Naive B cell (primary cell): Measurements from ENCODE around the gene GNAL. TPM values are rescaled to one million over a fixed set of nuclear protein-coding genes. Genes with fewer than 3 reads are reported as not detected.
A peak's percentile ranks its signal among the peaks of the same experiment; 100 is the strongest.

Experiments
- ATAC-seq, 2 donors: fragments of 150-1000 bp; cut with Tn5 transposase; 2 replicates each; pipeline ENCODE4 v1.10.0; 2021; ENCODE audit warnings: low read depth in 2 of 2, mild to moderate bottlenecking in 2 of 2, moderate library complexity in 2 of 2
- DNase-seq: peaks from one replicate; pipeline ENCODE4 v3.0.0; 2022
- H3K27ac Mint-ChIP-seq, 6 donors: one replicate each; pipeline ENCODE4 v1.8.0; 2020 to 2022; ENCODE audit warnings: mild to moderate bottlenecking in 6 of 6, mixed read lengths in 6 of 6, moderate library complexity in 5 of 6, inconsistent platforms in 2 of 6
- H3K27me3 Mint-ChIP-seq, 3 donors: one replicate each; pipeline ENCODE4 v1.8.0; 2021 to 2022; ENCODE audit warnings: mixed read lengths in 3 of 3, mild to moderate bottlenecking in 1 of 3
- H3K36me3 Mint-ChIP-seq, 2 donors: one replicate each; pipeline ENCODE4 v1.8.0; 2020 to 2022; ENCODE audit warnings: mixed read lengths in 2 of 2, inconsistent platforms in 1 of 2, mild to moderate bottlenecking in 1 of 2
- H3K4me1 Mint-ChIP-seq, 3 donors: one replicate each; pipeline ENCODE4 v1.8.0; 2020 to 2022; ENCODE audit warnings: mixed read lengths in 3 of 3, inconsistent platforms in 1 of 3, mild to moderate bottlenecking in 1 of 3, moderate library complexity in 1 of 3
- H3K4me3 Mint-ChIP-seq, 8 donors: one replicate each; pipeline ENCODE4 v1.8.0; 2020 to 2022; ENCODE audit warnings: mild to moderate bottlenecking in 8 of 8, mixed read lengths in 8 of 8, moderate library complexity in 8 of 8, inconsistent platforms in 2 of 8
- H3K9me3 Mint-ChIP-seq, 7 donors: one replicate each; pipeline ENCODE4 v1.8.0; 2020 to 2022; ENCODE audit warnings: mixed read lengths in 7 of 7, mild to moderate bottlenecking in 5 of 7, inconsistent platforms in 2 of 7, moderate library complexity in 1 of 7
- polyA plus RNA-seq, 6 donors: library from polyadenylated mRNA; unstranded; fragments of 300-500 nt; fragmentation: Illumina TruSeq; gene quantifications; one replicate each; pipeline ENCODE4 v1.2.3, GENCODE V29; 2021; ENCODE audit warnings: low read depth in 6 of 6

GNAL gene
- polyA plus RNA-seq, 6 donors from 2014 or later, result 0.05 to 0.48 (median 0.14) TPM; not detected in 2

- DNase-seq, result no peak
- ATAC-seq, result no peak
- H3K9me3 Mint-ChIP-seq, result no peaks in the 10 kb centered on the region
- H3K4me3 Mint-ChIP-seq, result peak overlapping the region in 1 of 8 donors; percentile 51
- no peaks in the 10 kb centered on the region for H3K4me1 Mint-ChIP-seq
- peaks cover 12 to 30% (median 26%) of the 10 kb centered on the region in 3 donors for H3K27me3 Mint-ChIP-seq
- H3K36me3 Mint-ChIP-seq, result no peaks in the 10 kb centered on the region
- no peak overlapping the region for H3K27ac Mint-ChIP-seq
These were observed 71.6 kb downstream of the GNAL start for GRCh38 chr18:11760498-11761167.

- no peaks in the 10 kb centered on the region for H3K4me1 Mint-ChIP-seq
- H3K36me3 Mint-ChIP-seq, result no peaks in the 10 kb centered on the region
- peaks cover 12 to 33% (median 24%) of the 10 kb centered on the region in 3 donors for H3K27me3 Mint-ChIP-seq
- no peak for DNase-seq
- H3K9me3 Mint-ChIP-seq, result no peaks in the 10 kb centered on the region
- H3K27ac Mint-ChIP-seq, result no peak overlapping the region
- H3K4me3 Mint-ChIP-seq, result no peak overlapping the region
- no peak for ATAC-seq
These were observed 72.5 kb downstream of the GNAL start for GRCh38 chr18:11761553-11761952.

- ATAC-seq, result no peak
- Mint-ChIP-seq H3K4me1 (no peaks in the 10 kb centered on the region), H3K36me3 (no peaks in the 10 kb centered on the region)
These were observed 73.4 kb downstream of the GNAL start for GRCh38 chr18:11762429-11762828.

DNA sequence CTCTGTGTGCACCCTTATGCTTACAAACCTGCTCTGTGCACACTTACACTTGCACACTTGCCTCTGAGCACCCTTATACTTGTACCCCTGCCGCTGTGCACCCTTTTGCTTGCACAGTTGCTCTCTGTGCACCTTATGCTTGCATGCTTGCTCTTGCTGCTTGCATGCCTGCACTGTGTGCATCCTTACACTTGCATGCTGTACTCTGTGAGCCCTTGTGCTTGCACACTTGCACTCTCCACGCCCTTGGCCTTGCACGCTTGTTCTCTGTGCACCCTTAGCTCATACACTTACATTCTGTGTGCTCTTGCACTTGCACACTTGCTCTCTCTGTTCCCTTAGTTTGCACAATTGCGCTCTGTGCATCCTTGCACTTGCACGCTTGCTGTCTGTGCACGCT is 78.3 kb downstream of the GNAL start:
- Mint-ChIP-seq H3K27ac (peak overlapping the region in 1 of 6 donors; percentile 88), H3K4me3 (no peak overlapping the region), H3K36me3 (no peaks in the 10 kb centered on the region), H3K27me3 (peaks cover 5 to 26% (median 13%) of the 10 kb centered on the region in 3 donors), H3K4me1 (no peaks in the 10 kb centered on the region), H3K9me3 (no peaks in the 10 kb centered on the region)
- ATAC-seq (no peak), DNase-seq (no peak)

More at GRCh38 chr18:11762429-11762828, 73.4 kb downstream of the GNAL start:
- Mint-ChIP-seq H3K4me3 (no peak overlapping the region), H3K27ac (no peak overlapping the region), H3K9me3 (no peaks in the 10 kb centered on the region), H3K27me3 (peaks cover 12 to 29% (median 18%) of the 10 kb centered on the region in 3 donors)
- no peak for DNase-seq

DNA sequence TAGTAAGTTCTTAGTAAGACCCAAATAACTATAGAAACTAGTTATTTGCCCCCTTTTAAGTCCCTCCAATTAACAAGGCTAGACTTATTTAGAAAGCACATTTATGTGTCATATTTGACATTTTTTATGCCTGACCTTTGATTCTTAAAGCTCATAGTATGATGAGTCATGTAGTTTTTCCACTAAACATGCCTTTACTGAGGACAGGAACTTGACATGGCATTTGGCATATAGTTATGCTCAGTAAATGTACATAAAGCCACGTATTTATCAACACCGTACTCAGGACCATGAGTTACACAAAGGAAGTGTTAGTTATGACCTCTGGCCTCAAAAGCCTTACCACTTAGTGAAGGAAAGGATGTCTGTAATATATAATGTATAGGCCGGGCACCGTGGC is 78.9 kb downstream of the GNAL start:
- Mint-ChIP-seq H3K4me3 (no peak overlapping the region), H3K36me3 (no peaks in the 10 kb centered on the region), H3K27ac (no peak overlapping the region), H3K9me3 (no peaks in the 10 kb centered on the region), H3K4me1 (no peaks in the 10 kb centered on the region), H3K27me3 (peaks cover 5 to 32% (median 19%) of the 10 kb centered on the region in 3 donors)
- DNase-seq, result no peak
- no peak for ATAC-seq

- Mint-ChIP-seq H3K27ac (peak overlapping the region in 1 of 6 donors; percentile 33), H3K9me3 (no peaks in the 10 kb centered on the region), H3K4me3 (no peak overlapping the region), H3K27me3 (peaks cover 24 to 47% (median 36%) of the 10 kb centered on the region in 3 donors), H3K4me1 (no peaks in the 10 kb centered on the region), H3K36me3 (no peaks in the 10 kb centered on the region)
- ATAC-seq (no peak), DNase-seq (no peak)
These were observed 86.5 kb downstream of the GNAL start for GRCh38 chr18:11775436-11776174.

GRCh38 chr18:11780042-11780441 is 91.0 kb downstream of the GNAL start:
- no peaks in the 10 kb centered on the region for H3K9me3 Mint-ChIP-seq
- no peak for ATAC-seq

GRCh38 chr18:11783716-11784331 is 94.8 kb downstream of the GNAL start:
- peaks cover 0 to 2% (median 0%) of the 10 kb centered on the region in 3 donors for H3K4me1 Mint-ChIP-seq
- H3K36me3 Mint-ChIP-seq, result no peaks in the 10 kb centered on the region
- no peaks in the 10 kb centered on the region for H3K9me3 Mint-ChIP-seq
- no peak for DNase-seq
- H3K27me3 Mint-ChIP-seq, result peaks cover 26 to 42% (median 29%) of the 10 kb centered on the region in 3 donors
- H3K27ac Mint-ChIP-seq, result no peak overlapping the region
- ATAC-seq, result no peak
- no peak overlapping the region for H3K4me3 Mint-ChIP-seq

More at GRCh38 chr18:11780042-11780441, 91.0 kb downstream of the GNAL start:
- Mint-ChIP-seq H3K27ac (no peak overlapping the region), H3K27me3 (peaks cover 40 to 44% (median 42%) of the 10 kb centered on the region in 3 donors), H3K4me3 (no peak overlapping the region), H3K4me1 (no peaks in the 10 kb centered on the region), H3K36me3 (no peaks in the 10 kb centered on the region)
- DNase-seq, result no peak

GRCh38 chr18:11784674-11785304 is 95.7 kb downstream of the GNAL start:
- peaks cover 18 to 35% (median 22%) of the 10 kb centered on the region in 3 donors for H3K27me3 Mint-ChIP-seq
- no peaks in the 10 kb centered on the region for H3K36me3 Mint-ChIP-seq
- ATAC-seq (no peak), DNase-seq (no peak)
- peak overlapping the region in 1 of 6 donors; percentile 53 for H3K27ac Mint-ChIP-seq
- H3K4me1 Mint-ChIP-seq, result peaks cover 0 to 6% (median 3%) of the 10 kb centered on the region in 3 donors
- no peaks in the 10 kb centered on the region for H3K9me3 Mint-ChIP-seq
- no peak overlapping the region for H3K4me3 Mint-ChIP-seq

DNA sequence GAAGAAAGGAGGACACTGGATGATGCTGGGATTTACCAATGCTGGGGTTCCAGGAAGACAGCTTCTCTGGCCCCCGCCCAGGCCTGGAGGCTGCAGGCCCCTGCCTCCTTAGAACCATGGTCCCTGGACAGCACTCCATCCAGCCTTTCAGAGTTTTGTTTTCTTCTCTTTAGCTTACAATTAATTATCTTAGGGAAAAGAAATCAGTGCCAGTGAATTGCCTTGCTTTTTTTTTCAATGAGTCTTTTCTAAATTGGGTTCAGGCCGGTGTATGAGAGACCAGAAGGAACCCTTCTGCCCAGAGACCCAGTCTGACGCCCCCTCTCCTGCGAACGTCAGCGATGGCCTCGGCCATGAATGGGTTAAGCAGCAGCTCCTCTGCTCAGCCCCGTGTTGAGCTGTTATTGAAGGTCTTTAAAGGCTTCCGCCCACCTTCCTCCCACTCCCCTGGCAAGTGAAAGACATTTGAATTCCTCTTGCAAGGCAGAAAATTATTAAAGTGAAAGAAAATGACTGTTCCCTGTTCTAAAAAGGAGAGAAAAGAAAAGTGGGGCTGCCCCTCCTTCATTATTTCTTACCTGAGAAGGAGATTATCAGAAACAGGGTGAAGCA is 96.5 kb downstream of the GNAL start:
- Mint-ChIP-seq H3K4me3 (peak overlapping the region in 1 of 8 donors; percentile 37), H3K36me3 (no peaks in the 10 kb centered on the region), H3K27me3 (peaks cover 18 to 35% (median 20%) of the 10 kb centered on the region in 3 donors), H3K4me1 (peaks cover 2 to 12% (median 10%) of the 10 kb centered on the region in 3 donors), H3K9me3 (no peaks in the 10 kb centered on the region), H3K27ac (peak overlapping the region in 1 of 6 donors; percentile 56)
- ATAC-seq (no peak), DNase-seq (no peak)

DNA sequence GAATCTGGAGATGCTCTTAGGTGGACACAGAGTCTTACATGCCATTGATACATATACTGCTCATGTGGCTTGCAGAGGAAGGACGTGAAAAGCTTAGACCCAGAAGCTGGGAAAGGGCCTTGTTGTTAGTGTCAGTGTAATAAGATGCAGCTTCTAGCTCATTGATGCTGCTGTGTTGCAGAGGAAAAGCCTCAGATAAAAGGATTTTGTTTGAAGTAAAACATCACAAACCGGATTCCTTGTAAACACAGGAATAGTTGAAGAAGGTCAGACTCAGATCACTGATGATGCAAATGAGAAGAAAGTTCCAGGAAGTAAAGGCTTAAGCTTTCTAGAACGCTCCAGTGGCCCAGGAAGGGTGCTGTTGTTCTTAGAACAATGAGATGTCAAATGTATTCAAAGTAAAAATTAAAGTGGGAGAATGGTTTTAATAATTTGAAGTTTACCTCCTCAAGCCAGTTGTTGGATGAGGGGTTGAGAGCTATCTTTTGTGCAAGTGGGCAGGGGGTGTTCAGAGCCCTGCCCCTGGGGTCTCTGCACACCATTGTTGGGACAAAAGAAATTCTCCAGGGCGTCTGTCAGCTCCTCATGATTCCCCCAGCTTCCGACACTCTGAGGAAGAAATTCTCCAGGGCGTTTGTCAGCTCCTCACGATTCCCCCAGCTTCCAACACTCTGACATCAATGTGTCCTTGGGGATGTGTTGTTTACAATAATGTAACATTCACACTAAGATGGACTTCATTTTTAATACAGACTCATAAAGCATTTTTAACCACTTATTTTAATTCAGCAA is 100.8 kb downstream of the GNAL start:
- ATAC-seq (no peak), DNase-seq (no peak)
- Mint-ChIP-seq H3K4me3 (no peak overlapping the region), H3K9me3 (peaks cover 0 to 5% (median 0%) of the 10 kb centered on the region in 7 donors), H3K27me3 (peaks cover 11 to 31% (median 28%) of the 10 kb centered on the region in 3 donors), H3K27ac (peak overlapping the region in 3 of 6 donors; percentile 16 to 49 (median 21)), H3K36me3 (no peaks in the 10 kb centered on the region), H3K4me1 (peaks cover 2 to 12% (median 10%) of the 10 kb centered on the region in 3 donors)

GRCh38 chr18:11791131-11791530 is 102.1 kb downstream of the GNAL start:
- DNase-seq (no peak), ATAC-seq (no peak)
- peaks cover 11 to 28% (median 20%) of the 10 kb centered on the region in 3 donors for H3K27me3 Mint-ChIP-seq
- H3K36me3 Mint-ChIP-seq, result no peaks in the 10 kb centered on the region
- no peak overlapping the region for H3K27ac Mint-ChIP-seq
- H3K4me3 Mint-ChIP-seq, result no peak overlapping the region
- peaks cover 0 to 5% (median 0%) of the 10 kb centered on the region in 7 donors for H3K9me3 Mint-ChIP-seq
- H3K4me1 Mint-ChIP-seq, result peaks cover 2 to 12% (median 10%) of the 10 kb centered on the region in 3 donors
